GM19468 (cell line): ENCODE data around the gene UNC80.

ENCODE experiments used
- ATAC-seq: cut with Tn5 transposase; IDR thresholded peaks from one replicate; pipeline ENCODE4 v1.9.1; 2021; ENCODE audit warnings: mild to moderate bottlenecking, moderate library complexity, moderate number of reproducible peaks; ENCODE audit not compliant: unreplicated experiment; ENCODE audit errors: extremely low read depth

Gene UNC80

GRCh38 chr2:209808521-209808920, 36.9 kb downstream of the UNC80 start:
- ATAC-seq = no peak

- no peak for ATAC-seq
Observed at GRCh38 chr2:209809256-209809655, 37.6 kb downstream of the UNC80 start.

GRCh38 chr2:209817844-209818271, 46.2 kb downstream of the UNC80 start:
- ATAC-seq = no peak

GRCh38 chr2:209818939-209819338, 47.3 kb downstream of the UNC80 start:
- no peak for ATAC-seq

- no peak for ATAC-seq
Observed at GRCh38 chr2:209821806-209822205, 50.2 kb downstream of the UNC80 start.

GRCh38 chr2:209823484-209823883, 51.9 kb downstream of the UNC80 start:
- no peak for ATAC-seq

- ATAC-seq = no peak
Observed at GRCh38 chr2:209824391-209824790, 52.8 kb downstream of the UNC80 start.

GRCh38 chr2:209830722-209831465, 59.3 kb downstream of the UNC80 start:
- no peak for ATAC-seq

- no peak for ATAC-seq
Observed at GRCh38 chr2:209834767-209835166, 63.1 kb downstream of the UNC80 start.

GRCh38 chr2:209840434-209840833, 68.8 kb downstream of the UNC80 start:
- no peak for ATAC-seq

- no peak for ATAC-seq
Observed at GRCh38 chr2:209845666-209846065, 74.0 kb downstream of the UNC80 start.

- no peak for ATAC-seq
Observed at GRCh38 chr2:209864716-209865295, 93.2 kb downstream of the UNC80 start.

GRCh38 chr2:209868271-209868994, 96.8 kb downstream of the UNC80 start:
- ATAC-seq = no peak

- no peak for ATAC-seq
Observed at GRCh38 chr2:209870067-209870466, 98.4 kb downstream of the UNC80 start.

GRCh38 chr2:209872675-209873074, 101.0 kb downstream of the UNC80 start:
- ATAC-seq = no peak

- no peak for ATAC-seq
Observed at GRCh38 chr2:209875270-209875669, 103.6 kb downstream of the UNC80 start.

GRCh38 chr2:209876211-209876610, 104.6 kb downstream of the UNC80 start:
- no peak for ATAC-seq

GRCh38 chr2:209878701-209879100, 107.1 kb downstream of the UNC80 start:
- no peak for ATAC-seq

GRCh38 chr2:209900638-209901037, 129.0 kb downstream of the UNC80 start:
- no peak for ATAC-seq

- ATAC-seq = no peak
Observed at GRCh38 chr2:209901172-209901571, 129.5 kb downstream of the UNC80 start.

GRCh38 chr2:209905691-209906090, 134.1 kb downstream of the UNC80 start:
- no peak for ATAC-seq
